DOHH2 (cell line): ENCODE results near the gene RNF4.

Source experiments
- EZH2phosphoT487 ChIP-seq: fragments of 200-600 bp; sonication (generic); IDR thresholded peaks from 2 replicates; pipeline ENCODE4 v1.6.1; 2017; ENCODE audit warnings: borderline replicate concordance, mild to moderate bottlenecking, antibody characterized with exemption, low read length, moderate library complexity, mixed read lengths
- TF ChIP-seq, protein P1 (sequence below): fragments of 200-600 bp; sonication (generic); IDR thresholded peaks from one replicate; pipeline ENCODE4 v1.5.1; 2014; ENCODE audit warnings: antibody characterized with exemption, mild to moderate bottlenecking, low read depth, low read length; ENCODE audit not compliant: poor library complexity, severe bottlenecking

DNA sequence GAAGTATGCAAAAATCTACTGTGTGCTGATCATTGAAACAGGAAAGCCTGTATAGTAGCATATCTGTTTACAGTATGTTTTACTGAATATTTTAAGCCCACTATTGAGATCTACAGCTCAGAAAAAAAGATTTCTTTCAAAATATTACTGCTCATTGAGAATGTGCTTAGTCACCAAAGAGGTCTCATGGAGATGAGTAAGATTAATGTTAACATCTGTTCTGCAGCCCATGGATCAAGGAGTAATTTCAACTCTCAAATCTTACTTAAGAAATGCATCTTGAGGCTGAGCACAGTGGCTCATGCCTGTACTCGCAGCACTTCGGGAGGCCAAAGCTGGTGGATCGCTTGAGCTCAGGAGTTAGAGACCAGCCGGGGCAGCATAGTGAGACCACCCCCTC, 3.3 kb downstream of the RNF4 start:
- TF ChIP-seq, protein P1, sequence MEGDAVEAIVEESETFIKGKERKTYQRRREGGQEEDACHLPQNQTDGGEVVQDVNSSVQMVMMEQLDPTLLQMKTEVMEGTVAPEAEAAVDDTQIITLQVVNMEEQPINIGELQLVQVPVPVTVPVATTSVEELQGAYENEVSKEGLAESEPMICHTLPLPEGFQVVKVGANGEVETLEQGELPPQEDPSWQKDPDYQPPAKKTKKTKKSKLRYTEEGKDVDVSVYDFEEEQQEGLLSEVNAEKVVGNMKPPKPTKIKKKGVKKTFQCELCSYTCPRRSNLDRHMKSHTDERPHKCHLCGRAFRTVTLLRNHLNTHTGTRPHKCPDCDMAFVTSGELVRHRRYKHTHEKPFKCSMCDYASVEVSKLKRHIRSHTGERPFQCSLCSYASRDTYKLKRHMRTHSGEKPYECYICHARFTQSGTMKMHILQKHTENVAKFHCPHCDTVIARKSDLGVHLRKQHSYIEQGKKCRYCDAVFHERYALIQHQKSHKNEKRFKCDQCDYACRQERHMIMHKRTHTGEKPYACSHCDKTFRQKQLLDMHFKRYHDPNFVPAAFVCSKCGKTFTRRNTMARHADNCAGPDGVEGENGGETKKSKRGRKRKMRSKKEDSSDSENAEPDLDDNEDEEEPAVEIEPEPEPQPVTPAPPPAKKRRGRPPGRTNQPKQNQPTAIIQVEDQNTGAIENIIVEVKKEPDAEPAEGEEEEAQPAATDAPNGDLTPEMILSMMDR: no peak
- no peak for TF ChIP-seq EZH2phosphoT487
